Type B pancreatic cell (in vitro differentiated cells): ENCODE results near the gene SVIL. TPM values are rescaled to one million over a fixed set of nuclear protein-coding genes. Genes with fewer than 3 reads are reported as not detected.
"Not testable (repeated sequence)": the region's sequence is repeated elsewhere in the genome, so short reads cannot be mapped to it uniquely, and the experiment has no call there.

Experiments
- DNase-seq: peaks from one replicate; pipeline ENCODE4 v3.0.0; 2021; ENCODE audit warnings: mixed read lengths; ENCODE audit not compliant: unreplicated experiment; ENCODE audit errors: extremely low spot score
- H3K27ac Mint-ChIP-seq: 2 replicates; pipeline ENCODE4 v1.8.0; 2021; ENCODE audit warnings: mild to moderate bottlenecking, mixed read lengths
- H3K27me3 Mint-ChIP-seq: 2 replicates; pipeline ENCODE4 v1.8.0; 2021; ENCODE audit warnings: mixed read lengths
- H3K36me3 Mint-ChIP-seq: 2 replicates; pipeline ENCODE4 v1.8.0; 2021; ENCODE audit warnings: mixed read lengths
- H3K4me1 Mint-ChIP-seq: one replicate; pipeline ENCODE4 v1.8.0; 2021; ENCODE audit warnings: mixed read lengths; ENCODE audit not compliant: unreplicated experiment
- H3K4me3 Mint-ChIP-seq: 2 replicates; pipeline ENCODE4 v1.8.0; 2021; ENCODE audit warnings: mild to moderate bottlenecking, mixed read lengths
- H3K9me3 Mint-ChIP-seq: 2 replicates; pipeline ENCODE4 v1.8.0; 2021; ENCODE audit warnings: mixed read lengths
- total RNA-seq: library from RNA; stranded (reverse); gene quantifications from 2 replicates; pipeline ENCODE4 v1.2.1, GENCODE V29; 2021; ENCODE audit warnings: low replicate concordance
- TF ChIP-seq, protein P1 (sequence below): fragments of 200-600 bp; sonication (generic); conservative IDR thresholded peaks from 2 replicates; pipeline ENCODE4 v1.5.0; 2021; ENCODE audit warnings: antibody characterized with exemption, mild to moderate bottlenecking

SVIL gene
- total RNA-seq, 1 donor from 2014 or later = 171 TPM

DNA sequence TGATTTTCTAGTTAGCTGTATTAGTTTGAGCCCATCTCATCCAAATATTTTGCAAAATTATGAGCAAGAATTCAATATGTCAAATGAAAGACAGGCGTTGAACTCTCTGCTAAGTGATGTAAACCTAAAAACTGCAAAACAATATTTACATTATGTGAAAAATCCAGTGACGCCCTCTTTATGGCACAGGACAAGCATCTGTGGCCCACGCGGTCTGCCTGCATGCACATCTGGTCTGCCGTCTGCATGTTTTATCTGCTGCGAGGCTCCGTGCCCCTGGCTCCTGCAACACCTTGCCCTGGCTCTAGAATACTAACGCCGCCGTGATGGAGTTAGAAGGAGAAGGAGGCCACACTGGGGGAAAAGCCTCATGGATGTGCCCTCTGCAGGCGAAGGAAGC lies 142.0 kb downstream of the SVIL start:
- Mint-ChIP-seq H3K27me3 (no peaks in the 10 kb centered on the region), H3K36me3 (peaks cover 56% of the 10 kb centered on the region), H3K27ac (no peak overlapping the region), H3K4me1 (peaks cover 5% of the 10 kb centered on the region), H3K4me3 (no peak overlapping the region), H3K9me3 (no peaks in the 10 kb centered on the region)
- TF ChIP-seq, protein P1, sequence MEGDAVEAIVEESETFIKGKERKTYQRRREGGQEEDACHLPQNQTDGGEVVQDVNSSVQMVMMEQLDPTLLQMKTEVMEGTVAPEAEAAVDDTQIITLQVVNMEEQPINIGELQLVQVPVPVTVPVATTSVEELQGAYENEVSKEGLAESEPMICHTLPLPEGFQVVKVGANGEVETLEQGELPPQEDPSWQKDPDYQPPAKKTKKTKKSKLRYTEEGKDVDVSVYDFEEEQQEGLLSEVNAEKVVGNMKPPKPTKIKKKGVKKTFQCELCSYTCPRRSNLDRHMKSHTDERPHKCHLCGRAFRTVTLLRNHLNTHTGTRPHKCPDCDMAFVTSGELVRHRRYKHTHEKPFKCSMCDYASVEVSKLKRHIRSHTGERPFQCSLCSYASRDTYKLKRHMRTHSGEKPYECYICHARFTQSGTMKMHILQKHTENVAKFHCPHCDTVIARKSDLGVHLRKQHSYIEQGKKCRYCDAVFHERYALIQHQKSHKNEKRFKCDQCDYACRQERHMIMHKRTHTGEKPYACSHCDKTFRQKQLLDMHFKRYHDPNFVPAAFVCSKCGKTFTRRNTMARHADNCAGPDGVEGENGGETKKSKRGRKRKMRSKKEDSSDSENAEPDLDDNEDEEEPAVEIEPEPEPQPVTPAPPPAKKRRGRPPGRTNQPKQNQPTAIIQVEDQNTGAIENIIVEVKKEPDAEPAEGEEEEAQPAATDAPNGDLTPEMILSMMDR = no peak
- no peak for DNase-seq

DNA sequence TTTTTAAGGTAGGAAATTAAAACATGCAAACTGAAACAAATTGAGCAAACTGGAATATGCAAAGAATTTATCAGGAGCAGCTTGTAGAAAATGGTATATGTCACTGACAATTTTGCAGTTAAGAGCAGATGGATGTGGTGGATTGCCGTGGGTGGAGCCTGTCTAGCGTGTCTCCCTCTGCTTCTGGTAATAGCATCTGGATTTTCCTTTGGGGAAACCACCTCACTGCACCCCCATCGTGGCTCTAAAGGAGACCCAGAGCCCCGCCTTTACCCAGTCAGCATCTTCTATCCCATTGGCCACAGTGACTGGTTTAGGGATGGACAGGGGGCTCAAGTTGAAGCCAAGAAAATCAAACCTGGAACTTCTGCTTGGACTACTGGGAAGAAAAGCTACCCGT lies 142.9 kb downstream of the SVIL start:
- H3K27ac Mint-ChIP-seq = no peak overlapping the region
- H3K27me3 Mint-ChIP-seq = no peaks in the 10 kb centered on the region
- H3K4me1 Mint-ChIP-seq = peaks cover 5% of the 10 kb centered on the region
- no peak for DNase-seq
- H3K36me3 Mint-ChIP-seq = peaks cover 54% of the 10 kb centered on the region
- TF ChIP-seq, protein P1 = no peak
- no peak overlapping the region for H3K4me3 Mint-ChIP-seq
- H3K9me3 Mint-ChIP-seq = no peaks in the 10 kb centered on the region

DNA sequence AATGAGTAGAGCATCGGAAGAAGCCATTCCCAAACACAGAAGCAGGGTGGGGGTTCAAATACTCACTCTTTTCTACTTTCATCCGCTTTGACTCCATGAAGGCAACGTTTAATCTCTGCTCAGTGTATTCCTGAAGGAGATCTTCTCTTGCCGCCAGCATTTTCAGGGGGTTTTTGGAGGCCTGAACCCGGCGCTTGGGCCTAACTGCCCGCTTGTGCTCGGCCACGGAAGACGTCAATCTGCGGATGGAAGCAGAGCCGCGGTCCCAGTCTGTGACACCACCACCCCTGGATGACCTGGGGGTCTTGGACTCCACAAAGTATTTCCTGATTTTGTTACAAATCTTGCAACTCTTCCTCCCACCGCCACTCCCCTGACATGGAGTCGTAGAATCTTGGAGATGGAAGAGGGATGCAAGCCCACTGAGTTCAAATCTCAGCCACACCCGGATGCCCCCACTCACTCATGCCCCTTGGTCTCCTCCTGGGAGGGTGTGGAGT lies 143.9 kb downstream of the SVIL start:
- H3K4me1 Mint-ChIP-seq, H3K27me3 Mint-ChIP-seq, DNase-seq, H3K4me3 Mint-ChIP-seq, H3K9me3 Mint-ChIP-seq: not testable (repeated sequence)
- peak overlapping the region; percentile 5 for H3K27ac Mint-ChIP-seq
- peaks cover 56% of the 10 kb centered on the region for H3K36me3 Mint-ChIP-seq

DNA sequence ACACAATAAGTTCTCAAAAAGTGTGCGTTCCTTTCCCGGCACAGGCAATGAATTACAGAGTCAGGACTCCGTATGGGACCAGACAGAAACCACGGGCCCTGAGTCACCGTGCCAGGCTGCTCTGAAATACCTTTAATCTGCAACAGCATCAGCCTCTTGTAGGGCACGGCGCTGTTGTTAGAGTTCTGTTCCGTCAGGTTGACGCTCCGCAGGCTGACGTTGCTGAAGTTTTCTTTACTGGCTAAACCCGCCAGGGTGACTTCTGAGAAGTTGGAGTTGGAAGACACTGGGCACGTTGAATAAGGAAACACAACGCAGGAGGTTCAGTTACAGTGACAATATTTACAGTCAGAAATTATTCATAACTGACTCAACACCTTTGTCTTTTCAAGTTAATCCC lies 146.3 kb downstream of the SVIL start:
- H3K4me3 Mint-ChIP-seq, H3K4me1 Mint-ChIP-seq, H3K9me3 Mint-ChIP-seq, H3K27ac Mint-ChIP-seq, DNase-seq, H3K27me3 Mint-ChIP-seq: not testable (repeated sequence)
- peaks cover 56% of the 10 kb centered on the region for H3K36me3 Mint-ChIP-seq

DNA sequence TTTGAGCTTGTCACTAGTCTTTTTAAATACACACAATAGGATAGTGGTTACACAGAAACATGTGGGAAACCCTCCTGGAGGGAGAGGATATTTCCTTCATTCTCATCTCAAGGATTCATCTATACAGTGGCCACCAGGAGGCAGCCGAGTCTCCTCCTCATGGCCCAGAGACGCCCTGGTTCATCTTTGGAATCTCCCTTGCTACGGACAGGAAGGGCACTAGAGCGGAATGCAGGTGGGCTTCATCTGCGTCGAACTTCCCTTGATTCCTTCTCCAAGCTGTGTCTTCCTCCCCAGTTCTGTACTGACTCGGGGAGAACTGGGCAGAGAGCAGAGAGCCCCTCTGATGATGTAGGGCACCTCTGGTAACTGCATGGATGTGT lies 146.9 kb downstream of the SVIL start:
- H3K36me3 Mint-ChIP-seq = peaks cover 51% of the 10 kb centered on the region
- H3K27me3 Mint-ChIP-seq = not testable (repeated sequence)

DNA sequence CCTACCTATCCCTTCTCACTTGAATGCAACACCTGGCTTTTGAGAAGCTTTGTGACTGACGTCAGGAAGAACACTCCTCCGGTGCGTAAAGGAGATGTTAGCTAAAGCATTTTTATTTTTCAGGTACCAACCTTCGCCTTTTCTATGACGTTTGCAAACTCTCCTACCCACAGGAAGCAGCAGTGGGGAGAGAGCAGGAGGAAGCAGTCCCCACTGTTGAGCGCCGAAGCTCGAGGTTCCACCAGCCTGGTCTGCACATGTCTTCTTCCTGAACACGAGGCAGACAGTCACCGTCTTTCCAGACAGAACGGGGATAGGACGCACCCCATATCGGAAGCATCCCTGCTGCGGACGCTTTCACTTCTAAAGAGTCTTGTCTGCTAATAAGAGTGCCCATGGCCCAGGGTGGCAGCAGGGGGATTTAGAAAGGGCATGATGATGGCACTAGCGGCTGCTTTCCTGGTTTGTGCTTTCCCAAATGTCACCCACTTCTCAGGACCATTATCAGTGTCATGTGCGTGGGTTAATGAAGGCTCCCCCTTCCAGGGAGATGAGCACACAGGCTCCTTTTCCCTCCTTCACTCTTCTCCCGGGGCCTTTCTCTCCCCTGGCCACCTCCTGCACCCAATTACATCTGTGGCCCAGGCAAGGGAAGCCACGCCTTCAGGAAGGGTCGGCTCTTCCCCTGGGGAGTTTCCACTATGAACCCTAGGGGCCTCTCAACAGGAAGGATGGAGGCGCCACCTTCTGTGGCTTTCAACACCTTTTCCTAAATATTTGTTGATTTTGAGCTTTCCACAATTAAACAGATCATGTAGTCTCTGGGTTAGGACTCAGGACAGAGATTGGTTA lies 147.5 kb downstream of the SVIL start:
- DNase-seq, H3K27me3 Mint-ChIP-seq, H3K9me3 Mint-ChIP-seq, H3K27ac Mint-ChIP-seq, H3K4me3 Mint-ChIP-seq: not testable (repeated sequence)
- peaks cover 51% of the 10 kb centered on the region for H3K36me3 Mint-ChIP-seq
- H3K4me1 Mint-ChIP-seq = peaks cover 10% of the 10 kb centered on the region

More for the DNA sequence above, 146.9 kb downstream of the SVIL start:
- H3K4me3 Mint-ChIP-seq, DNase-seq, H3K9me3 Mint-ChIP-seq, H3K4me1 Mint-ChIP-seq, H3K27ac Mint-ChIP-seq: not testable (repeated sequence)
- TF ChIP-seq, protein P1 = peak; percentile 55

DNA sequence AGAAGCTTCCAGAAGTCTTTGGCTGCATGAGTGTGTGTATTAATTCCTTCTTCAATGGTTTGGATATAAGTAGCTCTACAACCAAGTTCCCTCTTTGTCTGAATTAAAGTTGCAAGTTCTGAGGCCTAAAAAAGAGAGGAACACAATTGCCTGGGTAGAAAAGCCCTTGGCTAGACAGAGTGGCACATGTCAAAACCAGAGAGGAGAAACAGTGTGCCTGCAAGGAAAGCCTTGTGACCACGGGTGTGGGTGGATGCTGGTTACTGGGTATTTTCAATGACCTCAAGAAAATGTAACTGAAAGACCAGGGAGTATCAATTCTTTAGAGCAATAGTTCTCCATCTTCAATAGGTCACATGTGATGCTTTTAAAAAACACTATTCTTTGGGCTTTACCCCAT lies 148.3 kb downstream of the SVIL start:
- H3K27me3 Mint-ChIP-seq = no peaks in the 10 kb centered on the region
- H3K36me3 Mint-ChIP-seq = peaks cover 48% of the 10 kb centered on the region
- H3K4me1 Mint-ChIP-seq = peaks cover 11% of the 10 kb centered on the region
- no peak overlapping the region for H3K4me3 Mint-ChIP-seq
- TF ChIP-seq, protein P1 = no peak
- DNase-seq = no peak
- H3K9me3 Mint-ChIP-seq = no peaks in the 10 kb centered on the region
- no peak overlapping the region for H3K27ac Mint-ChIP-seq

DNA sequence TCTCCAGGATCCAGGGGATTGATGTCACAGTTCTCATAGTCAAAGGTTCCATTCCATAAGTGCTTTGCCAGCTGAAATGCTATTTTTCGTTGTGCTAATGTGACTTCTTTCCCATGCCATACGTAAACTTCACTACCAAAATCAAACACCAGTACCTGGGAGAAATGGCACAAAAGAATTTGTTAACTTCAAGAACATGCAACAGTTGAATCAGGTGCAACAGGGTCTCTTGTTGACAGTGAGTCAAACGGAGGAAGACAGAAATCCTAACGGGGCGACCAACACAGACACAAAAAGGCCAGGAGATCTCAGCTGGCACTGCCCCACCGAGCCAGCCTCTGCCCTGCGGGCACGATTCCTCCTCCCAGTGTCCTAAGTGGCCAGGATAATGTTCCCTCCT lies 150.1 kb downstream of the SVIL start:
- H3K4me3 Mint-ChIP-seq, DNase-seq, H3K9me3 Mint-ChIP-seq, H3K27me3 Mint-ChIP-seq, H3K27ac Mint-ChIP-seq: not testable (repeated sequence)
- Mint-ChIP-seq H3K4me1 (peaks cover 15% of the 10 kb centered on the region), H3K36me3 (peaks cover 38% of the 10 kb centered on the region)
